ENCODE measurements around the gene CCDC144A.
"Not testable (repeated sequence)": the region's sequence is repeated elsewhere in the genome, so short reads cannot be mapped to it uniquely, and the experiment has no call there.

The CCDC144A gene

GRCh38 chr17:16751924-16752287, 61.9 kb downstream of the CCDC144A start:
- not testable (repeated sequence) for DNase-seq

GRCh38 chr17:16757520-16757919, 67.5 kb downstream of the CCDC144A start:
- DNase-seq = not testable (repeated sequence)

- DNase-seq = not testable (repeated sequence)
Observed at GRCh38 chr17:16758177-16758576, 68.1 kb downstream of the CCDC144A start.

GRCh38 chr17:16768290-16769175, 78.5 kb downstream of the CCDC144A start:
- not testable (repeated sequence) for DNase-seq

GRCh38 chr17:16772394-16773145, 82.5 kb downstream of the CCDC144A start:
- DNase-seq = not testable (repeated sequence)

- DNase-seq = not testable (repeated sequence)
Observed at GRCh38 chr17:16773146-16773522, 83.1 kb downstream of the CCDC144A start.

DNA sequence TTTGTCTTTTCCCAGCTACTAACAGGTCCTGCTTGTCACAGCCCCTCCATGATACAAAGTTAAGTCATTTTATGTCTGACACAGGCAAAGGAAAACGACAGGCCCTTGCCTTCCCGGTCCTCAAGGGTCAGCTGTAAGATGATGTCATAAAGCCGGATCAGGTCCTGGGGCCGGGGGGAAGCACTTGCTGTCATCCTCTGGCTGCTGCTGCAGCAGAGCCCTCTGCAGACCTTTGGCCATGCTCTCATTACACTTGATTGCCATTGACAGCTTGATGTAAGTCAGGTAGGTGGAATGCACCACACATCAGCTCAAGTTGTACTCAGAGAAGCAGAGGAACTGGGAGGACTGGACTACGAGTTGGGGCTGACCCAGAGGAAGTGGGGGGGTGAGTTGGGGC, 97.8 kb downstream of the CCDC144A start:
- not testable (repeated sequence) for DNase-seq

DNA sequence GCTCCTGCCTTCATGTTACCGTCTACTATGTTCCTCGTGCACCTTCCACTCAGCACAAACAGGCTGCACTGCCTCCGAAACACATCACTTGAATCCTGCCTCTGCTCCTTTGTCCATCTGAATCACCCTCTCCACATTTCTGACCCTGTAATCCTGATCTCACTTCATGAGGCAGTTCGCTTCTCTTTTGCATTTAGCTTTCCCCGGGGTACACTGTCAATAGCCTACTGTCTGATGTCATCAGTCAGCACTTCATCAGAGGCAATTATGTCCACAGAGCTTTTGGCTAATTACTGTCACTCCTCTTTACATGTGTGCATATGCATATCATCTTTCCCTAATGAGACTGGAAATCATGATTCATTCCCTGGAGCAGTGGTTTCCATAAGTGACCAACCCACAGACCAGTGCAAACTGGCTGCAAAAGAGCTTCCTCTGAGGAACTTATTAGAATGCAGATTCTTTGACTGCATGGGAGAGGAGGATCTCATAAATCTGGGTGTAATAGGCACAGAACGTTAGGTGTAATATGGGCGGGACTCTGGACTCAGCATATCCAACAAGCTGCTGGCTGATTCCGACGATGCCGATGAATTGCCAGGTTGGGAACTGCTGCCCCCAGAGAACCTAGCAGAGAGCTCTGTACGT, 99.0 kb downstream of the CCDC144A start:
- DNase-seq = not testable (repeated sequence)

DNA sequence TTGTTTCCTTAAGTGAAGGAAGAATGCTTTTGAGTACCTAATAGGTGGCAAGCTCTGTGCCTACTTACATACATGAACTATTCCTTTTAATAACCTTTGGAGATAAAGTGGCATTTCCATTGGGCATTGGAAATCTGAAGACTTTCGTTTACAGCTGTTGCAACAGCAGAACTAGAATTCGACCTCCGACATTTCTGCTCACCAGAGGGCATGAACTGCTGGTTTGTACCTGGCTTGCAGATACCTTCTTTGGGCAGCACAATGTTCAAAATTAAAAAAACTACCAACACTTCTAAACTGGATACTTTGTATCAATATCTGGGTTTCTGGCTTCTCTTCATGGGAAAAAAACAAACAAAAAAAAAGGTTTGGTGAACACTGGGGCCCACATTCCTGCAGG, 99.6 kb downstream of the CCDC144A start:
- DNase-seq = not testable (repeated sequence)

- not testable (repeated sequence) for DNase-seq
Observed at GRCh38 chr17:16790313-16790871, 100.4 kb downstream of the CCDC144A start.

DNA sequence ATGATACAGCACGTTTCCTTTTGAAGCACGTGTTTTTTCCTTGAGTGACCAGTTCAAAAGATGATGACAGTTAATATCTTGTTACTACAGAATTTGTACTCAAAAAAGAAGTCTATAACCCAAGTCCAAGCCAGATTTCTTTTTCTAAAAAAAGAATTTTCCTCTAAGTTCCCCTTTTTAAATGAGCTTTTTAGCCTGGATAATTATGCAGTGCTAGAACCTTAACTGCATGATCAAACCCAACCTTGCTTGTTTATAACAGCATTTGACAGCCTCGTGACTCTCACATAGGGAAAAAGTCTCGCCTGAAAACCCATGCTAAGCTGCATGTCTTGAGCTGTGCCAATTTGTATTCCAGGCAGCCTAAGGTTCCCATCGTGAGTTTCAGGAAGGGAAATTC, 104.2 kb downstream of the CCDC144A start:
- DNase-seq = not testable (repeated sequence)

DNA sequence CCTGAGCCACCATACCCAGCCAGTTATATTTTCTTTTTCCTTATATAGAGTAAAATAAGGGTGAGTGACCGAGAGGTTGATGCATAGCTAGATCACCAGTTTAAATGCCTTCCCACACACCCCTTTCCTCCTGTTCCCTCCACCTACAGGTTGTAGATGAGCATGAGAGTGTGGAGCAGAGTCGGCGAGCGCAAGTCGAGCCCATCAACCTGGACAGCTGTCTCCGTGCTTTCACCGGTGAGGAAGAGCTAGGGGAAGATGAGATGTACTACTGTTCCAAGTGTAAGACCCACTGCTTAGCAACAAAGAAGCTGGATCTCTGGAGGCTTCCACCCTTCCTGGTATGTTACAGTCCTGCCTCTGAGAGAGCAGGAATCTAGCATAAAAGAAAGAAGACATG, 105.9 kb downstream of the CCDC144A start:
- peak in 1 of 56 donors; percentile 13 for DNase-seq

DNA sequence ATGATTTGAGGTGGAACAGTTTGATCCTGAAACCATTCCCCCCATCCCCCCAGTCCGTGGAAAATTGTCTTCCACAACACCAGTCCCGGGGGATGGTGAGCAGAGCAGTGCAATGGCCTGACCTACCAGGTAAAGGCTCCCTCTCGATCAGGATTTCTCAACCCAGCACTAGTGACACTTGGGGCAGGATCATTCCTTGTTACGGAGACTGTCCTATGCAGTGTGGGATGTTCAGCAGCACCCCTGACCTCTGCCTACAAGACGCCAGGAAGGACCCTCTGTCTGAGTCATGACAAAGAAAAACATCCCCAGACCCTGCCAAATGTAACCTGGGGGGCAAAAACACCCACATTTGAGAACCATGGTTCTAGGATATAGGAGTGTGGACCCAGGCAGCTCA, 114.8 kb downstream of the CCDC144A start:
- not testable (repeated sequence) for DNase-seq

GRCh38 chr17:16806599-16806998, 116.6 kb downstream of the CCDC144A start:
- not testable (repeated sequence) for DNase-seq

GRCh38 chr17:16807620-16808019, 117.6 kb downstream of the CCDC144A start:
- not testable (repeated sequence) for DNase-seq

DNA sequence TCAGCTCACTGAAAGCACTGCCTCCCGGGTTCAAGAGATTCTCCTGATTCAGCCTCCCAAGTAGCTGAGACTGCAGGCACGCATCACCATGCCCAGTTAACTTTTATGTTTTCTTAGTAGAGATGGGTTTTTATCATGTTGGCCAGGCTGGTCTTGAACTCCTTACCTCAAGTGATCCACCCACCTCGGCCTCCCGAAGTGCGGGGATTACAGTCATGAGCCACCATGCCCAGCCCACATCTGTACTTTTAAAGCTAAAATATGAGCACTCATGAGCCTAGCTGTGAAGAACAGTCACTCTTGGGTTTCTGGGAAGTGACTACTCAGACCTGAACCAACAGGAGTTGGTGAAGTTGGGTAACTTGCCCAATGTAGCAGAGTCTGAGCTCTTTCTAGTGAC, 120.2 kb downstream of the CCDC144A start:
- DNase-seq = not testable (repeated sequence)

GRCh38 chr17:16812126-16812525, 122.1 kb downstream of the CCDC144A start:
- DNase-seq = not testable (repeated sequence)

- no peak for DNase-seq
Observed at GRCh38 chr17:16814439-16814838, 124.4 kb downstream of the CCDC144A start.

GRCh38 chr17:16817201-16817600, 127.2 kb downstream of the CCDC144A start:
- no peak for DNase-seq

DNA sequence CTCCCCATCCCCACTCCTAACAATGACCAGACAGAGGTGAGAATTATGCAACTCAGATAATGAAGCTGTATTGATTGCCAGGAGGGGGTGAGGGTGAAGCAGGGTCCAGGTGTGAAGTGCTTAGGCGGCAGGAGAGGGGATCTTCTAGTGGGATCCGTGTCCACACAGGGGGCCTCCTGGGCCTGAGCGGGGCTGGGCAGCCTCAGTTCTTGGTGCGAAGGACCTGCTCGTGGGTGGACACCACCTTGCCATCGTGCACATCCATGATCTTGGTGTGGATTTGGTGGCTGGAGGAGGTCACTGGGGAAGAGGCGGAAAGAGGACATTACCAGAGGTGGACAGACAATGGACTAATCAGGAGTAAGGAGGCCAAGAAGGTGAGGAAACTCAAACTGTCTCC, 127.9 kb downstream of the CCDC144A start:
- not testable (repeated sequence) for DNase-seq

GRCh38 chr17:16818340-16818739, 128.3 kb downstream of the CCDC144A start:
- DNase-seq = no peak

Measured in amygdala (tissue), 56 donors.